Neural progenitor cell (in vitro differentiated cells): Measurements from ENCODE around the gene TCF7.

ENCODE experiments used
- CTCF ChIP-seq: fragments of 200-600 bp; sonication (generic); IDR thresholded peaks from 2 replicates; pipeline ENCODE4 v1.5.1; 2017; ENCODE audit warnings: antibody characterized with exemption, mild to moderate bottlenecking
- EZH2 ChIP-seq: fragments of 200-600 bp; sonication (generic); IDR thresholded peaks from 2 replicates; pipeline ENCODE4 v1.6.1; 2017; ENCODE audit warnings: antibody characterized with exemption, mild to moderate bottlenecking, moderate library complexity

- no peak for TF ChIP-seq CTCF
- no peak for TF ChIP-seq EZH2
Measured at GRCh38 chr5:134149571-134150303, 35.3 kb downstream of the TCF7 start.
